Testis (tissue), 2 donors: Measurements from ENCODE around the gene HMCN2.

ENCODE experiments used
- POLR2A ChIP-seq: fragments of 450-650 bp; IDR thresholded peaks from one replicate; pipeline ENCODE4 v1.6.1; 2017; ENCODE audit warnings: antibody characterized with exemption, mild to moderate bottlenecking, moderate library complexity
- TF ChIP-seq, protein P1 (sequence below), 3 experiments: fragments of 450-650 bp in 2 of 3; fragments of 200-600 bp in 1 of 3; sonication (generic) in 1 of 3; IDR thresholded peaks; one replicate each; pipeline ENCODE4 v1.5.1; 2016 to 2019; ENCODE audit warnings: antibody characterized with exemption in 3 of 3, mild to moderate bottlenecking in 2 of 3, moderate library complexity in 1 of 3

DNA sequence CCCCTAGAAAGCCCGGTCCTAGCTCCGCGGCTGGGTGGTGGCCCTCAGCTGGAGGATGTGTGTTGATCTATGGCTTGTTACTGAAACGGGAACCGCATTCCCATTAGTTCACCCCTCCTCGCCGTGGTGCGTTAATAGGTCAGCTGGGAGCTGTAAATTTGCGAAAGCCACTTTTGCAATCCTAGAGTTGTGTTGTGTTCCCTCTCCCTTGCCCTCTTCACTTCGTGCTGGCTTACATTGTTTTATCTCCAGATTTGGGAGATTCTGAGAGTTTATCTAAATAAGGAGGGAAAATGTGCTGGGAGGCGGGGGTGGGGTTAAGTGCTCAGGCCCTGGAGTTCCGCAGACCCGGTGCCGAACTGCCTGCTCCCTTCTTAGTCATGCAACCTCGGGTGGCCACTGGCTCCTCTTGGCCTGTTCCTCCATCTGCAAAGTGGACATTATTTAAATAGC lies 62.8 kb downstream of the HMCN2 start:
- TF ChIP-seq, protein P1, sequence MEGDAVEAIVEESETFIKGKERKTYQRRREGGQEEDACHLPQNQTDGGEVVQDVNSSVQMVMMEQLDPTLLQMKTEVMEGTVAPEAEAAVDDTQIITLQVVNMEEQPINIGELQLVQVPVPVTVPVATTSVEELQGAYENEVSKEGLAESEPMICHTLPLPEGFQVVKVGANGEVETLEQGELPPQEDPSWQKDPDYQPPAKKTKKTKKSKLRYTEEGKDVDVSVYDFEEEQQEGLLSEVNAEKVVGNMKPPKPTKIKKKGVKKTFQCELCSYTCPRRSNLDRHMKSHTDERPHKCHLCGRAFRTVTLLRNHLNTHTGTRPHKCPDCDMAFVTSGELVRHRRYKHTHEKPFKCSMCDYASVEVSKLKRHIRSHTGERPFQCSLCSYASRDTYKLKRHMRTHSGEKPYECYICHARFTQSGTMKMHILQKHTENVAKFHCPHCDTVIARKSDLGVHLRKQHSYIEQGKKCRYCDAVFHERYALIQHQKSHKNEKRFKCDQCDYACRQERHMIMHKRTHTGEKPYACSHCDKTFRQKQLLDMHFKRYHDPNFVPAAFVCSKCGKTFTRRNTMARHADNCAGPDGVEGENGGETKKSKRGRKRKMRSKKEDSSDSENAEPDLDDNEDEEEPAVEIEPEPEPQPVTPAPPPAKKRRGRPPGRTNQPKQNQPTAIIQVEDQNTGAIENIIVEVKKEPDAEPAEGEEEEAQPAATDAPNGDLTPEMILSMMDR (IDR thresholded peaks at IDR 0.05), result no peak
- no peak for TF ChIP-seq POLR2A
